NCI-H1930 (cell line): ENCODE measurements around the gene ABCA1.
"Not testable (repeated sequence)": the region's sequence is repeated elsewhere in the genome, so short reads cannot be mapped to it uniquely, and the experiment has no call there.

Source experiments
- DNase-seq, 2 experiments: peaks; one replicate each; lab custom pipeline; 2025; lab: John Stamatoyannopoulos, UW

Gene ABCA1

DNA sequence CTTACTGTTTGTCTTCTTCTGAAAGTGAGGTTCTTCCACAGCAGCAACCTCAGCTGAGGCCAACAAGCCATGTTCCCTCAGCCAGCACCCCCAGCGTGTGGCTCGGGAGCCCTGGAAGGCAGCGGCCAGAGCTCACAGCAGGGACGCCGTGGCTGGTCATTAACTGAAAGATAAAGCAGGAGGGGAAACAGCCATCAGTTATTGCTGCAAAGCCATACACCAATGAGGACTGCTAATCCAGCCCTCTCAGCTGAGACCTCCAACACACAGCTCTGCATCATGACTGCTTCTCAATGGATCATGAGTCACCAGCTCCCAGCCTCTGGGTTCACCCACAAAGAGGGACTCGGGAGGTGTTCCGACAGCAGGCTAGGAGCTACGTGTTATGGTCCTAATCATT is 24.3 kb downstream of the ABCA1 start:
- no peak for DNase-seq

DNA sequence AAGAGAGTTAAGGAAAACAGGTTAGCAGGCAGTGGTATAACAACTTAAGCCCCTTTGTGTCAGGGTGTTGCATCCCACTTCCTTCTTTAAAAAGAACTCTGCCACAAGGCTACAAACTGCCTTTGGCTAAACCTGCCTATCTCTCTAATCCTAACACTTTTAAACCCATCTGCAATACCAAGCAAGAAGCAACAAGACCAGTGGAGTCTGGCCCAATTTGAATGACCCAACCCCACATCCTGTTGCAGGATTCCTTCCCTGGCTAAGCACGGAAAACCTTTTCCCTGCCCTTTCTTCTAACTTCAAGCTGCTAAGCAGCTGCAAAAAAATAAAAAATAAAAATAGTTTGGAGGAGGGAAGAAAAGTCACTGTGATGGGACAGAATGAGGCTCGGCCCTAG is 27.1 kb downstream of the ABCA1 start:
- DNase-seq, result no peak

DNA sequence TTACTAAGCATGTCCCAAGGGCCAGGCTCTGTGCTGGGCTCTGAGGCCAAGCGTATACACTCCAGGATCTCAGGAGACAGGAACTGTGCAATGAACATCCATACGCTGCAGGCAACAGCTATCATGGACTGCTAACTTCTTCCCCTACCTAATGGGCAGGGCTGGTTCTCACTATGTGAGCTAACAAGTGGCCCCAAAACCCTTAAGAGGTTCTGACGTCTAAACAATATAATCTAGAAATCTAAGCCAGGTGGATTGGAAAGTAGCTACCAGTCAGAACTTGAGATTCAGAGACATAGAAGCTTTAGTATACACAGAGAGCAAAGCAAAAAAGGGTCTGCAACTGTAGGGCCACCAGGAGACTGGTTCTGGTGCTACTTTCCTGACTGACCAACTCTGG is 27.6 kb downstream of the ABCA1 start:
- no peak for DNase-seq

DNA sequence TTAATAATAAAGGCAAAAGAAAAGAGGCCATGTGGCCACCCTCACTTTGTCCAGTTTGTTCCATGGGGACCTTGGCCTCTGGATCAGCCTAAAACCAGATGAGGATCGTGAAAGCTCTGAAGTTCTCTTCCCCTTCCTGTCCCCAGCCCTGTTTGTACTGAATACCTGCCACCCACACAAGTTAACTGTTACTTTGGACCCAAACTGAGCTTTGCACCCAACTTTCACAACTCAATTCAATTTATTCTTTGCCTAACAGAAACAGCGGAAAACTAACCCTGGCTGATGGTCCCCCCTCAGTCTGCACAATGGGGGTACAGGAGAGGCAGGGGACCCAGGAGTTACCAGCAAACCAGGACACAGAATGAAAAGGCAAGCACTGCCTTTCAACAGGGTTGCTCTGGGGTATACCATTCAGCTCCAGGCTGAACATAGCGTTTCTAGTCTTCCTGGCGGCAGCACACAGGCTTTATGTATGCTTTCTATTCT is 28.2 kb downstream of the ABCA1 start:
- no peak for DNase-seq

DNA sequence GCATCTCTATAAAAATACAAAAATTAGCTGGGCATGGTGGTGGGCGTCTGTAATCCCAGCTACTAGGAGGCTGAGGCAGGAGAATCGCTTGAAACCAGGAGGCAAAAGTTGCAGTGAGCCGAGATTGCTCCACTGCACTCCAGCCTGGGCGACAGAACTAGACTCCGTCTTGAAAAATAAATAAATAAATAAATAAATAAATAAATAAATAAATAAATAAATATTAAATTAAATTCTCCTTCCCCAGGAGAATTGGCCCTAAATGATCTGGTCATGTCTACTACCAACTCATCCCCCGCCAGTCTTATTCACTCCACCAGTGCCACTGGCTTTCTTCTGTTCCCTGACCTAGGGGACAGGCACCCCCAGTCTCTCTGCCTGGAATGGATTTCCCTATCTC is 29.6 kb downstream of the ABCA1 start:
- not testable (repeated sequence) for DNase-seq

DNA sequence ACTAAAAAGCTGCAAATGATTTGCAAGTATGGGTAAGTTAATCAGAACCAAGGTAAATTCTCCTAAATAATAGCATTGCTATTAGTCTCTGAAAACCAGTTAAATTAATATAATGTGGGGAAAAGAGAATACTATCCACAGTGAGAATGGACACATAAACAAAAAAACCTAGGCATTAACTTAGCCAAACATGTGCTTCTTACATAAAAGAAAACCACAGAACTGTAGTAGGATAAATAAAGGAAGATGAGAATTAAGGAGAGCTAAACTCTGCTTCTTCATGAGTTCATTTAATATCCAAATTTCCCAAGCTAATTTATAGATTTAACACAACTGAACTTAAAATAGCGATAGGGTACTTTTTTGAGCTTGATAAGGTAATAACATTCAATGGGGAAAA is 31.8 kb downstream of the ABCA1 start:
- no peak for DNase-seq

DNA sequence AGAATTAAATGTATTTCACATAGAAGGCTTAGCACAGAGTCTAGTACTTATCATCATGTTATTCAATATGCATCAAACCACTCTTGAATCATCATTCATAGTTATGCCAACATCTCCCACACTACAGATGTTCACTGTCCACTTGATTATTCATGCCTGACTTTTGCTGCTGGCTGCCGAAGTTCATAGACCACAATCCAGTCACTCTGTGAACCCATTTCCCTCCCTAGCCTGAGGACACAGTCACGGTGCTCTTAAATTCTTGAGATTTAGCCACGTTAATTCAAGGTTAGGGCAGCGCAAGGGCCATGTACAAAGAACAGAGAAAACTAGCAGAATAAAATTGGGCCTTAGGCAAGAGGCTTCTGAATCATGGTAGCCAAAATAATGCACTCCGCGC is 32.4 kb downstream of the ABCA1 start:
- DNase-seq, result no peak

DNA sequence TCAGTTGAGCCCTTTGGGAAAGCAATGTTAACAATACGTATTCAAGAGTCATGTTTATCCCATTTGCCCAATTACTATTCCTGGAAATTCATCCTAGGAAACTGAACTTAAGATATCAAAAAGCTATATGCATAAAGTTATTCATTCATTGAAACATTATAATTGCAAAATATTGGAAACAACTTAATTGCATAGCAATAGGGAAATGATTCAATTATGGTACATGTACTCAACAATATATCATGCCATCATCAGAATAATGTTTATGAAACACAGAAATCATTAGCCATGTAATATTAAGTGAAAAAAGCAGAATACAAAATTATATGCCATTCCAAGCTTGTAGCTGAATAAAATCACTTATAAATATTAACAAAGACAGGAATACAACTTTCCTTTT is 35.3 kb downstream of the ABCA1 start:
- DNase-seq, result no peak

DNA sequence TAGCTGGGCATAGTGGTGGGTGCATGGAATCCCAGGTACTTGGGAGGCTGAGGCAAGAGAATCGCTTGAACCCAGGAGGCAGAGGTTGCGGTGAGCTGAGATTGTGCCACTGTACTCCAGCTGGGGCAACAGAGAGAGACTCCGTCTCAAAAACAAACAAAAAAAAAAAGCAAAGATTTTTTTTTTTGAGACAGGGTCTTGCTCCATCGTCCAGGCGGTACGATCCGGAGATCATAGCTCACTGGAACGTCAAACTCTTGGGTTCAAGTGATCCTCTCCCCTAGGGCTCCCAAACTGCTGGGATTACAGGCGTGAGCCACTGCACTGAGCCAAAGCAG is 37.6 kb downstream of the ABCA1 start:
- no peak for DNase-seq

DNA sequence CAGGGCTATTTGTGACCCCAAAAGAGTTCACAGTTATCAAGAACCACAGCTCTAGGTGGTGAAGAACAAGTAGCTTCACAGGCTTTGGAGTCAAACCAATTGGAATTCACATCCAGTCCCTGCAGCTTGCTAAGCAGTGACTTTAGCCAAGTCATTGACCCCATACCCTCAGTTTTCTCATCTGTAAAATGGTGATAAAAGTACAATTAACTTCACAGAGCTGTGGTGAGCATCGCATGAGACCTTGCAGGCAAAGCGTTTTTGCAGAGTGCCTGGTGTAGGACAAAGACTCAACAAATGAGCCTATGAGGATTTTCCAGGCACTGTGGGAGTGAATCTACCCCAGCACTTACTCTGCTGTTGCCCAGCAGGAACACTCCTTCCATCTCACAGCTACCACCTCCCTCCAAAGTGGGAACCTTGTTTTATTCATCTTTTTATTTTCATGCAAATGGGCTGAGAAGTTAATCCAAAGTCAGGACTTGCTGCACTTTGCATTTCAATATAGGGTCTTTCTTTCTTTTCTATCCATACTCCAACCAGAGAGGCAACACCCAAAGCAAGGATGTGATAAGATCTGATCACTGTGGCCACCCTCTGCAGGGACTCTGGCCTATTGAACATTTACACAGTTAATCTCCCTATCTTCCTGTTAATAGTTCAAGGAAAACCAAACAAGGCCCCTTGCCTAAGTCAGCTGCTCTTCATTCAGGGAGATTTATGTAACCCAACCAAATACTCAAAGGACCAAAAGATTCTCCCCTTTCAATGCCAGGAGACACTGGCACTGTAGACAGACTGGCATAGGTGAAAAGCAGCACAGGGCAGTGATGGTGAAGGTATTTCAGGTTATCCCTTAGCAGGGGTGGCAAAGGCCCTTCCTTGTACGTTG is 41.9 kb downstream of the ABCA1 start:
- no peak for DNase-seq

DNA sequence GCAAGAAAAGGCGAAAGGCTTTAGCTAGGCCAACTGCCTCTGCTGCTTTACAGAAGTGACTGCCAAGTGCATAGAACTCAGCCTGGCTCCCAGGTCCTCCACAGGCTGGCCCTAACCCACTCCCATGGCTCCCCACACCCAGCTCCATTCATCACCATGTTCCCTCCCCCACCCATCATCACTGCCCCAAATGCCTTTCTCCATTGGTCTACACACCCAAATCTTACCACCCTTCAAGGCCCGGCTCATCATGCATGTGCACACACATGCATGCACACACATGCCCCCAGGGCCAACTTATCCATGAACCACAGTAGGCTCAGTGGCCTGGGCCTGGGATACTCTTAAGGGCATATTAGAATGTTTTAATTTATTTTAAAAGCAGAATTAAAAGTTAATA is 44.8 kb downstream of the ABCA1 start:
- DNase-seq, result no peak

DNA sequence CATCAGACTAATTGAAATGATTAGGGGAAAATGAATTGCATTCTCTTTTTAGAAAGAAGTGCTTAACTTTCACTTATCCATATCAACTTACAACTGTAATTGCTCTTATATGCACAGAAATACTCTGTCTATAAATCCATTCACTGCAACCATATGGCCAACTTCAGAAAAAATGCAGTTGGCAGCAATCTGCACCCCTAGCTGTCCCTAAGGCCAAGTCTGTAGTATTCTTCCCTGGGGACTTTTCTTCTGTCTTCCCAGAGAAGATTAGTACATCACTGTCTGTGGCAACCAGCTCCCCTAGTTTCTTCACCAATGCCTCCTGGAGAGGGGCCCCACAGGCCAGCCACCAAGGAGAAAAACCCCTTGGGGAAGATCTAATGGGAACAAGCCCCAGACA is 45.4 kb downstream of the ABCA1 start:
- no peak for DNase-seq

DNA sequence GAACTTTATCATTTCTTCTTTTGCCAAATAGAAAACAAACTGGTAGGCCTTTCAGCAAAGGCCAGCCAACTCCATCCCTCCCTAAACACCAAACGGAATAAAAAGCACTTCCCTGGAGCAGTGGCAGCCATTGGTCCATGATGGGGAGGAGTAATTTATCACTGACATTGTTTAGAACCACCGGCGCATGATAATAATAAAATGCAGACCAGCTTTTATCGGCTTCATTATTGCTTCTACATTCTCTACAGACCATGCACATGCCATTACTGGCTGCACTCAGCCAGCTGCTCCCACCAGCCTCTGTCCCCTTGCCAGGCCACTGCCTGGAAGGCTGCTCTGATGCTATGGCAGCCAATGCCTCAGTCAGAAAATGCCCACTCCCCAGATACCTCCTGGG is 45.9 kb downstream of the ABCA1 start:
- no peak for DNase-seq

DNA sequence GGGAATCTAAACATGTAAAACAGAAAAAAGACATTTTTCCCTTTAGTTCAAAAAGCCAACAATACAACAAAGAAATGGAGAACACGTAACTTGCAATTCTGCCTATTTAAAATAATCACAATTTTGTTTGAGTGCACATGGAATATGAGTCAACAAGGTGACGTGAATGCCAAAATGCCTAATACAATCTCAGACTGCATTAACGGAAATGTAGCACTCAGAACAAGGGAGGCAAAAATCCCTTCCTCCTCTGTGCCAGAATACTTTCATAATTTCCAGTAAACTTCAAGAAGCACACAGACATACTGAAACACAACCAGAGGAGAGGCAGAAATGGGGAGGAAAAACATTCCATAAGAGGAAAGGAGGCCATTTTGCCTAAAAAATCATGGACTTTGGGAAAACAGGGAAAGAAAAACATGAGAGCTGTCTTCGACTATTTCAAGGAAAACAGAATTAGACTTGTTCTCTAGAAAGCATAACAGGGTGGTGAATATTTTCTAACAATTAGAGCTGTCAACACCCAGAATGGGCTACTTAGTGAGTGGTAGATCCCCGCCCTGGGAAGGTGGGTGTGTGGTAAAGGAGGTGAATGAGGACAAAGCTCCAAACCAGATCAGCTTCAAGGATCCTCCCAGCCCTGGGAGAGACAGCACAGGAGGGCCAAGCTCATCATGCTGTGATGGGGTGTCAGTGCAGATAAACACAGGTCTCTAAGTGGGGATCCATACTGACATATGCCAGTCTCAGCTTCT is 48.2 kb downstream of the ABCA1 start:
- no peak for DNase-seq

DNA sequence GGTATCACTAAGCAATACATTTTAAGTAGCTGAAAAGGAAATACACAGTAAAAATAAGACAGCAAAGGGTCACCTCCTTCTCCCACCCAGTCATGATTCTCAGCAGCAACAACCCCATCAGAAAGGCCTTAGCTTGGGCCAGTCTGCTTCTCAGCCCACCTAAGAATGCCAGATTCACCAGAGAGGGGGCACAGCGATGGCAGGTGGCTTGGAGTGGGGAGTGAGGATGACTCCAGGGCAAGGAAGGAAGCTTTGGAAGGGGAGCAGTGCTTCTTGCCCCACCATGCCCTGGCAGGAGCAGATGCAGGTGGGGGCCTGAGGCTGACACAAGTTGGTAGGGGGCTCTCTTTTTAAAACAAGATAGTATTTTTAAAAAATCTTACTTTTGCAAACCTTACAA is 51.4 kb downstream of the ABCA1 start:
- no peak for DNase-seq

DNA sequence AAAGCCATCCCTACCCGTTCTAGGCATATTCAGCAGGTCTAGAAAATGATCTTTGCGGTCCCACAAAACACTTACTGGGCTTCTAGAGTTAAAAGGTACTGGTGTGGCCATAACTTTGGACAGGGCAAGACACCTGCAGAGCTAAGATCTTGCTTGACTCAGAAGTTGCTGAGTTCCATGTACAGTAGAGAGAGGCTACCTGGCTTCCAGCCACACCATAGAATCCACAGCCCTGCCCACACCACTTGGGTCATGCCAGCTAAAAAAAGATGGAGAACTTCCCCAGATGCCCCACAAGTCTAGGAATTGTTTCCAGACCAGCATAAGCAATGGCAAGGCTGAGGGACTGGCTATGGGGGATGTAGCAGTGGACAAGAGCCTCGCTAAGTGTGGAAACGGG is 52.1 kb downstream of the ABCA1 start:
- DNase-seq, result no peak

DNA sequence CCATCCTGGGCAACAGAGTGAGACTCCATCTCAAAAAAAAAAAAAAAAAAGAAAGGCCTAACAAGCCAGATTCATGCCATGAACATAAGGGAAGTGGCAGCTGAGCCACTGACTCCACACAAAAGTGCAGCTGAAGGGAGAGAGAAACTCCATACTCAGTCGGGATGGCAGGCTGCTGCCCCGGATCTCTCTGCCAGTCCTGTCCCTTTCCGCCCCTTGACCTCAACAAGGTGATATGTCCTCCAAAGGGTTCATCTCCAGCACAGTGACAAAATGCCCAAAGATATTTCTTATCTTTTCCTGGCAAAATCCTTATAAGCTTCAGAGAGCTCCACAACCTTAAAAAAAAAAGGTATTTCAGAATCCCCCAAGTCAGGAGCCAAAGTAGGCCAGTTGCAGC is 52.6 kb downstream of the ABCA1 start:
- no peak for DNase-seq

DNA sequence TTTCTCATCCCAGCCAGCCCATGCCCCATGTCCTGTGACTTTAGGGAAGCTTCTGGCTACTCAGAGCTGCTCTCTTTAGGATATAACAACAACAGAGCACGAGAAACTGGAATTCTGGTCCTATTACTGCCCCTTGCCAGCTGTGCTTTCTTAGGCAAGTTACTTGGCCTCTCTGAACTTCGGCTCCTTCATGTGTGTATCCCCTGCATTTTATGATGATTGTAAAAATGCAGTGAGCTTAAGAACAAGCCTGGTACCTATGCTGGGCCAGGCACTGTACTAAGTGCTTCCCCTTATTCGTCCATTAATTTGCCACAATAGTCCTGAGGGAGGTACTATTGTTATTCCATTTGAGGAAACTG is 54.5 kb downstream of the ABCA1 start:
- DNase-seq, result no peak

DNA sequence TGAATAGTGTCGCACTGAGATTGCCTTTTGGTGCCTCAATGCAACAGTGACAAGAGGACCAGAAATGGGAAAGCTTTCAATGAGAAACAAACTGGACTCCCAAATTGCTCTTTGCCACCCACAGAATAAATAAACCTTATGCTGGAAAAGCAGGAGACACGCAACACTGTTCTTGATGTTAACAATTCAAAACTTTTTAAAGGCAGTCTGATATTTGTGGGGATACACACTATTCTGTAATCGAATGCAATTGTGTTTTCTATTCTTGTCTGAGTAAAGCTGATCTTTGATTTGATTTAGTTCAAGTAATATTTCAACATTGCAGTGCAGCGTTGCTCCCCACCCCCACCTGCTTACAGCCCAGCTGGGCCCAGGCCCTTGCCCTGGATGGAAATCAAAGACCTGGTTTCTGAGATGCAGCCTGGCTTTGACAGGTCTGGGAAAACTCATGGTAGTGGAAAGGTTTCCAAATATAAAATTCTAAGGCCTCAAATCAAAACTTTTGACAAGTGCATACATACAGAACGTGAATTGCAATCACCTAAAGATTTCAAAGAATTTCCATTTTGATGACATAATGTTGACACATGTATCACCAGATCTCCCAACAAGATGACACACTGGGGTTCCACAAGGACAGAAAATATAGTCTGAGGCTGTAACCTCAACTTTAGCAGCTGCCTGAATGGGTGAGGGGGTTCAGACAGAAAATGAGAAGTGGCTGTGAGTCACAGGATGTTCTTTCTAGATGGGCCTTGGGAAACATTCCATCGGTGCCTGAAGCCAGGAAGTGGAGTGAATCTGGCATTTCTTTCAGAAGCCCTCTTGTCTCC is 55.1 kb downstream of the ABCA1 start:
- DNase-seq, result no peak

DNA sequence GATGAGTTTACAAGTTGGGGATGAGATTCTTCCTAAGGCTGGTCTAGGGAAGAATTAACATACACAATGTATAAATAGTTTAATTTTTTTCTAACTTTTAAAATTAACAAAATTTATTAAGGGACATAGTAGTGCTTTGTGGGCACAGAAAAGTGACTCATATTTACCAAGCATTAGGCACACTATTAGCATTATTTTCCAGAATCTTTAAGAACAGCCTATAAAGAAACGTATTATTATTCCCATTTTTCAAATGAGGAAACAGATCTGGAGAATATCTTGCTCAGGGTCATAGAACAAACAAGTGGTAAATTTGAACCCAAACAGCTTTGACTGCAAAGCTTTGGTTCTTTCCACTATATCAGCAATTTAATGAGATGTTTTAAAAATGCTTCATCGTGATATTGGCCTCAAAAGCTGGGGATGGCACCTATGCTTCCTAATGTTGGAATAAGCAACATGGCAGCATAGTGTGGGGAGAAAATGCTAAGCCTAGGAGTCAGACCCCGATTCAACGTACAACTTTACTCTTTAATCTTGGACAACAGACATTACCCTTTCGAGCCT is 55.9 kb downstream of the ABCA1 start:
- no peak for DNase-seq

DNA sequence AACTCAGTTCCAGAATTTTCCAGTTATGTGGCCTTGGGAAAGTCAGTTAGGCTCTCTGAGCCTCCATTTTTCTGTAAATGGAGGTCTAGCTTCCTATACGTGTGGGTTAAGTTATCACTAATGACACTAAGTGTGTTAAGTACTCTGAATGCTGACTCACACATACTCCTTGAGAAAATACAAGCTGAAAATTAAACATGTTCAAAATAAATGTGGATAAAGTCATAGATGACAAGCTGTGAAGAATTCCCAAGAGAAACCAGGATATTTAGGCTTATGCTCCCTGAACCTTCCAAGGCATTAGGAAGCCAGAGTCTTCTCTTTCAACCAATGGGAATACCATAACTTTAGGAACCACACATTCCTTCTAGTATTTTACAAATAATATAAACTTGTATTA is 58.1 kb downstream of the ABCA1 start:
- DNase-seq, result no peak

DNA sequence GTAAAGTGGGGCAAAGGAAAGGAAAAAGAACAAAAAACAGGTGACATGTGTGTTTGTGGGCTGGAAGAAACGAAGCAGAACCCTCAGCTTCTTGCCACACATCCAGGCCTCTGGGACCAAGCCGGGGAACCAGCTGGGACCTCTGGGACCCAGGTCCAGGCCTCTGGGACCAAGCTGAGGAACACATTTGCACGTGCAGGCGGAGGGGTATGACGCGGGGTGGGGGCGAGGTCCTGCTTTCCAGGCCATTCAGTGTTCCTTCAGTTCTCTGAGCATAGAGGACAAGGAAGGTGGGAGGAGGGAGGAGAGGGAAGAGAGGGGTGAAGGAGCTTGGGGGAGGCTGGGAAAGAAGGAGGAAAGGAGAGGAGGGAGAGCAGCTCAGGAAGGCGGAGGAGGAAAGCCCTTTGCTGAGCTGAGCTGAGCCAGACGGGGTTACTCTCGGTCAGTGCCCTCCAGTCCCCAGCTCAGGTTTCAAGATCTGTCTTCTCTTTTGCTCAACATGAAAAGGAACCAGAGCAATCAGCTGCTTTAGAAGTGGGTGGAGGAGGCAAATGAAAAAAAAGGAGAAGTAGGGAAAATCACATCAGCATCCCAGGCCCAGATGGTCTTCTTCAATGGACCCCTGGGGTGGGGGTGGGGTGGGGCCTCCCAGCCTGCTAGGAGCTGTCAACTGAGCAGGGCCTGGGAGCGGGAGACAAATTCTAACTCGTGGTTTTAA is 59.1 kb downstream of the ABCA1 start:
- DNase-seq, result no peak
